ENCODE measurements around the gene CDH23. TPM values are rescaled to one million over a fixed set of nuclear protein-coding genes. Genes with fewer than 3 reads are reported as not detected.

The CDH23 gene
- total RNA-seq, 4 donors from 2014 or later: 0.57 to 5.9 (median 1.0) TPM

DNA sequence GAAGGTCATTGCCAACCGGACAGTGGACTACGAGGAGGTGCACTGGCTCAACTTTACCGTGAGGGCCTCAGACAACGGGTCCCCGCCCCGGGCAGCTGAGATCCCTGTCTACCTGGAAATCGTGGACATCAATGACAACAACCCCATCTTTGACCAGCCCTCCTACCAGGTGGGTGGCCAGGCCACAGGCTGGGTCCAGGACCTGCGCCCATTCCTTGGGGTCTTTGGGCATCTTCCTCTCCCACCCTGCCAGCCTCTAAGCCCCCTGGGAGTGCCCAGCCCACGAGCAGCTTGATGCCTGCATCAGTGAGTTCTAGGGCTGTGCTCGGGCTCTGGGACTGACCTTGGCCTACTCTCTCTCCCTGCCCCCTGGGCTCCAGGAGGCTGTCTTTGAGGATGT is 402.4 kb downstream of the CDH23 start:
- Histone ChIP-seq H3K4me1 (no peaks in the 10 kb centered on the region), H3K9me3 (no peaks in the 10 kb centered on the region), H3K27ac (no peak overlapping the region), H3K27me3 (peaks cover 0 to 5% (median 0%) of the 10 kb centered on the region in 4 donors), H3K36me3 (no peaks in the 10 kb centered on the region), H3K4me3 (no peak overlapping the region)
- WGBS, 2 donors: 68 to 100% methylated on average over 3 to 7 of the region's 10 CpGs
- intact Hi-C loops (cut with DNase I): no loop called here
- DNase-seq: no peak
- TF ChIP-seq POLR2A (IDR thresholded peaks at IDR 0.05): no peak
- TF ChIP-seq, protein P1, sequence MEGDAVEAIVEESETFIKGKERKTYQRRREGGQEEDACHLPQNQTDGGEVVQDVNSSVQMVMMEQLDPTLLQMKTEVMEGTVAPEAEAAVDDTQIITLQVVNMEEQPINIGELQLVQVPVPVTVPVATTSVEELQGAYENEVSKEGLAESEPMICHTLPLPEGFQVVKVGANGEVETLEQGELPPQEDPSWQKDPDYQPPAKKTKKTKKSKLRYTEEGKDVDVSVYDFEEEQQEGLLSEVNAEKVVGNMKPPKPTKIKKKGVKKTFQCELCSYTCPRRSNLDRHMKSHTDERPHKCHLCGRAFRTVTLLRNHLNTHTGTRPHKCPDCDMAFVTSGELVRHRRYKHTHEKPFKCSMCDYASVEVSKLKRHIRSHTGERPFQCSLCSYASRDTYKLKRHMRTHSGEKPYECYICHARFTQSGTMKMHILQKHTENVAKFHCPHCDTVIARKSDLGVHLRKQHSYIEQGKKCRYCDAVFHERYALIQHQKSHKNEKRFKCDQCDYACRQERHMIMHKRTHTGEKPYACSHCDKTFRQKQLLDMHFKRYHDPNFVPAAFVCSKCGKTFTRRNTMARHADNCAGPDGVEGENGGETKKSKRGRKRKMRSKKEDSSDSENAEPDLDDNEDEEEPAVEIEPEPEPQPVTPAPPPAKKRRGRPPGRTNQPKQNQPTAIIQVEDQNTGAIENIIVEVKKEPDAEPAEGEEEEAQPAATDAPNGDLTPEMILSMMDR (IDR thresholded peaks at IDR 0.05): no peak

DNA sequence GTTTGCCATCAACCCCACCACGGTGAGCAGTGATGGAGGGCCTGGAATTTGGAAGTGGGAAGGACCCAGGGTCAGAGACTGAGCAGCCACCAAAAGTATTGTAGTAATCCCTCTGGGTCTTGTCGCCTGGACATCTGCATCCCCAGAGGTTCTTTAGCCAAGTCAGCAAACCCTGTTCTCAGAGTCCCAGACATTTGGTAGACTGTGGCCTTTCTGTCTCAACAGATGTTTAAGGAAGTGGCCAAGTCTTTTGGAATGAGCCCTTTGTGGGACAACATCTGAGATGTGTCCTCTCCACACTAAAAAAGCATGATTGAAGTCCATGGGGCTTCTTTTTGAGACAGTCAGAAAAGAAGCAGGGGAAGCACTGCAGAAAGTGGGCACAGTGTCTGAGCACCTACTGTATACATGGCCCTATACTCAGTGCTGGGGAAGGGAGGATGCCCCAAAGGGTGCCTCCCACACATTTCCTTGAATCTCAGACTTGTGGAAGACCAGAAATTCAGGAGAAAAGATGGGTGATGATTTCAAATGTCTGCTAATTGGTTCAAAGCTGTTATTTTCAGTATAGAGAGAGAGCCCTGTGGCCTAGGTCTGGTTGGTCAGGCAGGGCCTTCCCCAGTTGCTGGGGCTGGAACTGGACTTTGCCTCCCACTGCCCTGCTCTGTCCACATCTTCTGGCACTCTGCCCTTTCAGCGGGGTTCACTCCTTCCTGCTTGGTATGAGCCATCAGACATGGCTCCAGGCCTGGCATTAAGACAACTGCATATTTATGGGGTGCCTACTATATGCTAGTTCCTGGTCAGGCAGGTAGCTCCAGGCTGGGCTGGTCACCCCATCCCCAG is 403.1 kb downstream of the CDH23 start:
- 56% methylated on average over 3 of the region's 3 CpGs; no CpG with 5 or more reads in 1 of the 2 donors for WGBS, 2 donors
- no peak overlapping the region for H3K4me3 ChIP-seq
- no peaks in the 10 kb centered on the region for H3K4me1 ChIP-seq
- H3K27ac ChIP-seq: no peak overlapping the region
- intact Hi-C loops (cut with DNase I): no loop called here
- H3K27me3 ChIP-seq: peaks cover 0 to 5% (median 0%) of the 10 kb centered on the region in 4 donors
- no peaks in the 10 kb centered on the region for H3K9me3 ChIP-seq
- no peak for TF ChIP-seq POLR2A (IDR thresholded peaks at IDR 0.05)
- TF ChIP-seq, protein P1 (IDR thresholded peaks at IDR 0.05): no peak
- no peak for DNase-seq
- H3K36me3 ChIP-seq: no peaks in the 10 kb centered on the region

DNA sequence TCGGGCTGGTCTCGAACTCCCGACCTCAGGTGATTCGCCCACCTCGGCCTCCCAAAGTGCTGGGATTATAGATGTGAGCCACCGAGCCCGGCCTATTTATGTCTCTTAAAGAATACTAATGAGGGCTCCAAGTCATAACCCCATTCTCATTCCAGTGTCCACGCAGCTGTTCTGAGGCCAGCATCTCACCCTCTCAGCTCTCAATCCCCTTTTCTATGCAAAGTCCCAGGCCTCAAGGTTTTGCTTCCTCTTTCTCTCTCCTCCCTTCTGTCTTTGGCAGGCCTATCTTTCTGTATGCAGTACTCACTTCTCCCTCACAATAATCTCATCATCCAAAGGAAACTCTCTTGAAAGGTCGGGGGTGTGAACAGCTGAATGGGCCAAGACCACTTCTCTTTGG is 404.6 kb downstream of the CDH23 start:
- no peaks in the 10 kb centered on the region for H3K9me3 ChIP-seq
- H3K27ac ChIP-seq: no peak overlapping the region
- DNase-seq: no peak
- H3K27me3 ChIP-seq: no peaks in the 10 kb centered on the region
- WGBS, 2 donors: 75 to 93% methylated on average over 8 to 9 of the region's 9 CpGs
- no peak overlapping the region for H3K4me3 ChIP-seq
- peaks cover 0 to 10% (median 0%) of the 10 kb centered on the region in 3 donors for H3K4me1 ChIP-seq
- H3K36me3 ChIP-seq: no peaks in the 10 kb centered on the region
- intact Hi-C loops (cut with DNase I): no loop called here
- TF ChIP-seq, protein P1 (IDR thresholded peaks at IDR 0.05): no peak
- TF ChIP-seq POLR2A (IDR thresholded peaks at IDR 0.05): no peak

DNA sequence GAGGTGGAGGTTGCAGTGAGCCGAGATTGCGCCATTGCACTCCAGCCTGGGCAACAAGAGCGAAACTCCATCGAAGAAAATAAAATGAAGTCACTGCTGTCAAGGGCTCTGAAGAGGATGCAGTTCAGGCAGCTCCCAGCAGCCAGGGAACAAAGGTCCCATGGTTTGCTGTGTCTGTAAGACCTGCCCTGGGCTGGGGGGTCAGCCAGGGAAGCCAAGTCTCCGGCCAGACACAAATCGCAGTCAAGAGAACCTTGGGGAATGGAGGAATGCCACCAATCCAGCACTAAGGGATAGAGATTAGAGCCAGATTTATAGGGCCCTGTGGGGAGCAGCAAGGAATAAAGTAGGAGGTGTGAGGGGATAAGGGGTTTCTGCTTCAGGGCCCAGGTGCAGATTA is 405.5 kb downstream of the CDH23 start:
- intact Hi-C loops (cut with DNase I): no loop called here
- WGBS, 2 donors: 89 to 92% methylated on average over 4 to 6 of the region's 6 CpGs

More for the DNA sequence above, 405.5 kb downstream of the CDH23 start:
- TF ChIP-seq, protein P1 (IDR thresholded peaks at IDR 0.05): no peak
- no peak for TF ChIP-seq POLR2A (IDR thresholded peaks at IDR 0.05)
- Histone ChIP-seq H3K4me1 (peaks cover 0 to 10% (median 0%) of the 10 kb centered on the region in 3 donors), H3K27ac (no peak overlapping the region), H3K27me3 (no peaks in the 10 kb centered on the region), H3K4me3 (no peak overlapping the region), H3K9me3 (no peaks in the 10 kb centered on the region), H3K36me3 (no peaks in the 10 kb centered on the region)
- no peak for DNase-seq
